ENCODE results near the gene MLXIP.

The MLXIP gene

DNA sequence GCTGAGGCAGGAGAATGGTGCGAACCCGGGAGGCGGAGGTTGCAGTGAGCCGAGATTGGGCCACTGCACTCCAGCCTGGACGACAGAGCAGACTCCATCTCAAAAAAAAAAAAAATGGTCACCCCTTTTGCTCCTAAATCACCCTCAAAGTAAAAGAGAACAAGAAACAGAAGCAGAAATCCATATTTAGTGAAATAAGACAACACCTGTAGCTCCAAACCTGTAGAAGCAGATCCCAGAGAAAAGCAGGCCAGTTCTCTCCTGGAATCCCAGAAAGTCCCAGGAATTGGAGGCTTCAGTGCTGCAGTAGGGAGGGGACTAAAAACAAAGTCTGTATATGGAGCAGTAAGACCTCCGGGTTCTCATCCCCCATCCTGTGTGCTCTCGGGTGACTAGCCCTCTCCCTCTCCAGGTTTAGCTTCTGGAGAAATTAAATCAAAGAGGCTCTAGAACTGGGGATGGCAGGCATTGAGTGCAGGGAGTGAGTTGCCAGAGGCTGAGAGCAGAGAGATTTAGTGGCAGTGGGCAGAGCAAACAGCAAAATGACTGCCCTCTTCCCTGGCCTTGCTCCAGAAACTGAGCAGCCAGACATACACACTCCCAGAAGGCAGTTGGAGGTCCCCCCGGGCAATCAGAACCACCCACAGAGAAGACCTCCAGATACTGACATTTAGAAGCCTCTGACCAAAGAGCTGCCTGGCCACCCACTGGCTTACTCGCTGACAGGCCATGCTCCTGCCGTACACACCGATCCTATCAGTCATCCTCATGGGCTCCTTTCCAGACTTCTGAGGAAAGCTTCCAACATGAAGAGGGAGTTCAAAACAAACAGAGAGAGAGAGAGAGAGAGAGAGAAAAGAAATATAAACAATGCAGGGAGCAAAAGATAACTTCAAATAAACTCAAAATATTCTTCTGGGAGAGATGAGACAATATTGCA lies 6.3 kb upstream of the MLXIP start:
- DNase-seq (ENCODE audit: insufficient read length, low spot score): no peak
- no peak for FAIRE-seq
- TF ChIP-seq, protein P1, sequence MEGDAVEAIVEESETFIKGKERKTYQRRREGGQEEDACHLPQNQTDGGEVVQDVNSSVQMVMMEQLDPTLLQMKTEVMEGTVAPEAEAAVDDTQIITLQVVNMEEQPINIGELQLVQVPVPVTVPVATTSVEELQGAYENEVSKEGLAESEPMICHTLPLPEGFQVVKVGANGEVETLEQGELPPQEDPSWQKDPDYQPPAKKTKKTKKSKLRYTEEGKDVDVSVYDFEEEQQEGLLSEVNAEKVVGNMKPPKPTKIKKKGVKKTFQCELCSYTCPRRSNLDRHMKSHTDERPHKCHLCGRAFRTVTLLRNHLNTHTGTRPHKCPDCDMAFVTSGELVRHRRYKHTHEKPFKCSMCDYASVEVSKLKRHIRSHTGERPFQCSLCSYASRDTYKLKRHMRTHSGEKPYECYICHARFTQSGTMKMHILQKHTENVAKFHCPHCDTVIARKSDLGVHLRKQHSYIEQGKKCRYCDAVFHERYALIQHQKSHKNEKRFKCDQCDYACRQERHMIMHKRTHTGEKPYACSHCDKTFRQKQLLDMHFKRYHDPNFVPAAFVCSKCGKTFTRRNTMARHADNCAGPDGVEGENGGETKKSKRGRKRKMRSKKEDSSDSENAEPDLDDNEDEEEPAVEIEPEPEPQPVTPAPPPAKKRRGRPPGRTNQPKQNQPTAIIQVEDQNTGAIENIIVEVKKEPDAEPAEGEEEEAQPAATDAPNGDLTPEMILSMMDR (IDR thresholded peaks at IDR 0.05; ENCODE audit: insufficient read depth, missing control alignments): no peak

DNA sequence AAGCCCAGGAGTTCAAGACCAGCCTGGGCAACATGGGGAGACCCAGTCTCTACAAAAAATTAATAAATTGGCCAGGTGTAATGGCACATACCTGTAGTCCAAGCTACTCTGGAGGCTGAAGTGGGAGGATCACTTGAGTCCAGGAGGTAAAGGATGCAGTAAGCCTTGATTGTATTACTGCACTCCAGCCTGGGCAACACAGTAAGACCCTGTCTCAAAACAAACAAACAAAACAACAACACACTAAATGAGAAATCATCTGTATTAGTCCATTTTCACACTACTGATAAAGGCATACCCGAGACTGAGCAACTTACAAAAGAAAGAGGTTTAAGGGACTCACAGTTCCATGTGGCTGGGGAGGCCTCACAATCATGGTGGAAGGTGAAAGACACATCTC lies 4.7 kb upstream of the MLXIP start:
- no peak for FAIRE-seq

DNA sequence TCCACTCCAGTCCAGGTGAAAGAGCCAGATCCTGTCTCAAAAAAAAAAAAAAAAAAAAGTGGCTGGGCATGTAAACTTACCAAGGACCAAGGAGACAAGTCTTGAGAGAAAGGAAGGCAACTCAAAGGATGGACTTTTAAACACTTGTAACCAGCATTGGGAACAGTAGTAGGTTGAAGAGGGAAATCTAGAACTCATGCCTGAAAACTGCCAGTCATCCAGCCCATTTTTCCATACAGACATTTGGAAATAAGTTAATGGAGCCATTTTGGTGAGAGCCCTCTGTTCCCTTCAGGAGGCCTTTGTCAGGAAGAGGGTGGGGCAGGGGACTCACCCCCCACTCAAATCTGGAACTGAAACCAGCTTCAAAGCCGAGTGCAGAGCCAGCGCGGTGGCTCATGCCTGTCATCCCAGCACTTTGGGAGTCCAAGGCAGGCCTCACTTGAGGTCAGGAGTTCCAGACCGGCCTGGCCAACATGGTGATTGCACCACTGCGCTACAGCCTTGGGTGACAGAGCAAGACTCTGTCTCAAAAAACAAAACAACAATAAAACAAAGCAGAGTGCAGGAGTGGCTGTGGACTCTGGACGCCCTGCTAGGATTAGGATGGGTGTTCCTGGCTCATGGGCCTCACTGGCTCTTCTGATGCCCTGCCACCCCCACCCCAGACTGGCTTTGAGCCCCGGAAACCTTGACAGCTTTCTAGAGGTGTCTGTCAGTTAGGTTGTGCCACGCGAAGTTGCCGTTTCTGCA lies 1.6 kb upstream of the MLXIP start:
- DNase-seq (ENCODE audit: insufficient read length, low spot score) (no peak), FAIRE-seq (no peak)
- TF ChIP-seq, protein P1 (IDR thresholded peaks at IDR 0.05; ENCODE audit: insufficient read depth, missing control alignments): no peak

More for the DNA sequence above, 4.7 kb upstream of the MLXIP start:
- TF ChIP-seq, protein P1 (IDR thresholded peaks at IDR 0.05; ENCODE audit: insufficient read depth, missing control alignments): no peak
- DNase-seq (ENCODE audit: insufficient read length, low spot score): no peak

DNA sequence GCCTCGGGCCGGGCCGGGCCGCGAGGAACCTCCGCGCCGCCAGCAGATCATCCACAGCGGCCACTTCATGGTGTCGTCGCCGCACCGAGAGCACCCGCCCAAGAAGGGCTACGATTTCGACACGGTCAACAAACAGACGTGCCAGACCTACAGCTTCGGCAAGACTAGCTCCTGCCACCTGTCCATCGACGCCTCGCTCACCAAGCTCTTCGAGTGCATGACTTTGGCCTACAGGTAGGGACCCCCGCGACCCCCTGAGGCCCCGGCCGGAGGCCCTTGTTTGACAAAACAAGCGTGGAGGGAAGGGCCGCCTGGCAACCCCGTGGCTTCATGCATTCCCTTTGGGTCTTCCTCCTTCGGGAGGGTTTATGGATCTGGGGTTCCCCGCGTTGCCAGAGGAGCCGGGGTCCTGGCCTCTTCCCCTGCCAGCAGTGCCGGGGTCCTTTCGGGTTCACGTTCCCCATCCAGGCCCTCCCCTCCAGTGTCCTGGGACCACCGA lies 526 bp downstream of the MLXIP start:
- DNase-seq (ENCODE audit: insufficient read length, low spot score): no peak
- FAIRE-seq: no peak
- TF ChIP-seq, protein P1 (IDR thresholded peaks at IDR 0.05; ENCODE audit: insufficient read depth, missing control alignments): no peak

DNA sequence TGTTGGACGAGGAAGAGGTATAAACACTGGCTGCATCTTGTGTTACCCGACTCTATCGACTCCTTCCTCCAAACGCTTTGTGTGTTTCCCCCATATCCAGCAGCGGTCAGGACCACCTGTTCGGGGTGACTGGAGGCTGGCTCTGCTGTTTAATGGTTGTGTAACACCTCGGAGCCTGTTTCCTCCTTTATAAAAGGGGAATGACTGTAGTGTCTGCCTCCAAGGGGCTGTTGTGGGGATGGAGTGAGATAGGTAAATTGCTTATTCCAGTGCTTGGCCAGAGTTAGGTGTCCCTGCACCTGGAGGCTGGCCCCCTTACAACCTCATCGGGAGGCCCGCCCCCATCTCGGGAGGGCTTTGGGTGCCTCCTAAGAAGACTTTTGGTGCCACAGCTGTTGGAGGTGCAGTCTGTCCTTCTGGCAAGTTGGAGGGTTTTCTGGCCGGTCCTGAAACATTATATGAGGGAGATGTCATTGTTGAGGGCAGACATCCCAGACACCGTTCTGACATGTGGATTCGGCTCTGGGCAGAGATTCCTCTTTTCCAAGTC lies 1.1 kb downstream of the MLXIP start:
- DNase-seq (ENCODE audit: insufficient read length, low spot score) (no peak), FAIRE-seq (no peak)
- TF ChIP-seq, protein P1 (IDR thresholded peaks at IDR 0.05; ENCODE audit: insufficient read depth, missing control alignments): no peak

DNA sequence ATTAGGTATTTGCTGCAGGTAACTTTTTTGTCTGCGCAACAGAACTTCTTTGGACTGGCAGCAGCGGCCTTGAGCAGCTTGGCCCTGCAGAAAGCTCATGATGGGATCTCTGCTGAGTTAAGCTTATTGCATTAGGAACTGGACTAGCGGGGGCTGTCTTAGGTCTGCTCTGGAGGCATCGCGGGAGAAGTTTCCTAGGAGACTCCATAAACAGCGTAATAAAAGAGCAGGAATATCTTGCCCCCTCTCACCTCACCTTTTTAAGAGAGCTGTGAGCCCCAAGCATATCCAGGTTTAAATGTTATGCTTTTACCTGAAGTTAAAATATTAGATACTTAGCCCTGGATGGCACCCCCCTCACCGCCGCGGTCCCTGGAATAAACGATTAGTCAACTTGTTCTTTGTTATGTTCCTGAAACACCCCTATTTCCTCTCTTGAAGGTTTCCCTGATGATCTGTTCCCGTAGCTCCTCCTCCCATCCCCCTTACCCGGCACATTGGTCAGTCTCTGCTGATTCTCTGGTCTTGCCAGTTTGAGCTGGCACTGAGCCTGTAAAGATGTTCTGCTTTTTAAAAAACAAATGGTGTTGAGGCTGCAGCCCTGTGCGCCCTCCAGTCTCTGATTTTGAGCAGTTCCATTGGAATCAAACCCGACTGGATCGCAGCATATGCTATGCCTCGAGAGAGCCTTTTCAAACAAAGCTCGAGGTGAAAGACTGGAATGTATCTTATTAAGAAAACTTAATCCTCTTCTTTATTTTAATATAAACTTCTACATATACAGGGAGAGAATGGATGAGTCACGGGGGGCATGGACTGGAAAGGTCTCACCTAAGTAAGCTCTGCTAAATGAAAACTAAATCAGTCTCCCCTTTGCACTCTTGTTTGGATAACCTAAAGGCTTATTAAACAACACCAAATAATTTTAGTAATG lies 1.9 kb downstream of the MLXIP start:
- TF ChIP-seq, protein P1 (IDR thresholded peaks at IDR 0.05; ENCODE audit: insufficient read depth, missing control alignments): no peak
- DNase-seq (ENCODE audit: insufficient read length, low spot score): no peak
- no peak for FAIRE-seq

All from D721Med (cell line).